HG03378 (cell line): Measurements from ENCODE around the gene DOP1A.

Source experiments
- ATAC-seq: cut with Tn5 transposase; IDR thresholded peaks from one replicate; pipeline ENCODE4 v1.9.1; 2021; ENCODE audit warnings: mild to moderate bottlenecking, moderate library complexity; ENCODE audit not compliant: unreplicated experiment

DOP1A gene

DNA sequence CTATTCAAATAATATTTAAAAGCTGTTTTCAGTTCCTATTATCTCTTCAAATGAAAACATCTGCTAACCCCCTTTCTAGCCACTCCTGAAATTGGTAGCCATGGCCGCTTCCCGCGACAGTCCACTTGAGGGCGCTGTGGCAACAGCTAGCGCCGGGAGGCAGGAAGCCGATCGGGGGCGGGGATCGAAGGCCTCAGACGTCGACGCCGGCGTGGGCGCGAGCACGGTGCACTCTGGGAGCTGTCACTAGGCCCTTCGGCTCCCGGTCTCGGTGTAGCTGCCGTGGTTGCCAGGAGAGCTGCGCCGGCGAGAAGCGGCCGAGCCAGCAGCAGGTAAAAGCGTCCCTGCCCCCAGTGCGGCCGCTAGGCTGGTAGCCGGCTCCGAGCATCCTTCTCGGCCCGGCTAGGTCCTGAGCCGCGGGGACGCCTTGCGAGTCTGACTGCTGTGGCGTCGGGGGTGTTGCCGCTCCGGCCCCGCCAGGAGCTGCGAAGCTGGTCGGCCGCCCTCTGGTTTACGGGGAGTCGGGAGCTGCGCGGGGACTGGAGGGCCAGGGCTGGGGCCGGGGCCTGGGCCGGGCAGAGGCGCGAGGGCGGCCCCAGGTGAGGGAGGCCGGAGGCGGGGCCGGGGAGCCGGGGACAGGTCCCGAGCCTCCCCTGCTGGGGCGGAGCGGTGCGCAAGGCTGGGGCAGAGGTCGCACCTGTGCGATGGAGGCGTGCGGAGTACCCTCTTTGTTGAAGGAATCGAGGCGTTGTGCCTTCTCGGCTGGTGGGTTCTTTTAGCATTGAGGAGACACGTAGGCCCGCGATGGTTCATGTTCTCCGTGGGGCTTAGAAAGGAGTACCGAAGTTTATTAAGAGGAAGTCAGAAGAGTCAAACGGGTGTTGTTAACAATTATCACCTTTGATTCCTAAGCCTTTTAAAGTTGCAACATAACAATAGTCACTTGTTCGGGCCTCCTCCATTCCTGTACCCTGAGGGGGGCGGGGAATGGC lies at the start of gene DOP1A:
TSS of gene DOP1A (plus strand) at position 224 of the 992 bp plus-strand sequence. CDS start 29,307 bp downstream, outside the sequence.
- ATAC-seq = peak; percentile 79

GRCh38 chr6:83019741-83020140 lies 47.7 kb upstream of the DOP1A start:
- ATAC-seq = no peak

- no peak for ATAC-seq
These were observed 35.8 kb upstream of the DOP1A start for GRCh38 chr6:83031689-83032088.

DNA sequence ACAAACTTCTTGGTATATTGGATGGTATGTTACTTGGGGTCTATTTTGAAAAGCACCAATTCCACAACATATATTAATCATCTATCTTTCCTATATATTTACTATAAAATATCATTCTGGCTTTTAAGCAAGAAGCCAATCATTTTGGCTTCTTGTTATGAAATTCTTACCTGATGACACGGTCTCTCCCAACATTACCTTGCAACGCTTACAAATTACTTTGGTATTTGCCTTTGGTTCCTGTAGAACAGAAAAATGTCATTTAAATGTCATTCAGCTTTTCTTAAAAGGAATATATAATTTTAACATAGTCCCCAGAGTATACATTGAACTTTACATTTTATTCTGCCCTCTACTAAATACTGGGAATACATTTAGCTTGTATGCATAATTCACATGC lies 29.2 kb upstream of the DOP1A start:
- ATAC-seq = no peak

DNA sequence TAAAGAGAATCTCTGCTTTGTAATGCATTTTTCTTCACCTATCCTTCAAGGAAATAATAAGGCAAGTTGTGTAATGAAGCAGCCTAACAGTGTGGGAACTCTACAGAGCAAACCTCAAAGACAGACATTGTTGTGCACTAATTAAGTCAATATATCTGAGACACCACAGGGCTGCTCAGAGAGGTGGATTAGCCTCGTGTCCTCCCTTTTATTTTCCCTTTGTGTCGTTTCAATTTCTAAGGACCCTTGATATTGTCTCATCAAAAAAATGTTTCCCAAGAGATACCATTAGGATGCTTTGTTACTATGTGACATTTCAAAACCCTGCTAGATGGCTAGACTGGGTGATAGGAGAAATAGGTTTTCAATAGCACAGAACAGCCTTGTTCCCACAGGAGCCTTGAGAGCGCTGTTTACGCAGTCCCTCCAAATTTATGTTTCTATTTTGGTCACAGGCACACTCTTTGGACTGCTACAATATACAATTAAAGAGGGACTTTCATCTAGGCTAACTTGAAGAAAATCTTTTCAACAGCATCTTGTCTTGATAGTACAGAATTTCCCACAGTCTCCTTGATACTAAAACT lies 24.9 kb upstream of the DOP1A start:
- ATAC-seq = no peak

DNA sequence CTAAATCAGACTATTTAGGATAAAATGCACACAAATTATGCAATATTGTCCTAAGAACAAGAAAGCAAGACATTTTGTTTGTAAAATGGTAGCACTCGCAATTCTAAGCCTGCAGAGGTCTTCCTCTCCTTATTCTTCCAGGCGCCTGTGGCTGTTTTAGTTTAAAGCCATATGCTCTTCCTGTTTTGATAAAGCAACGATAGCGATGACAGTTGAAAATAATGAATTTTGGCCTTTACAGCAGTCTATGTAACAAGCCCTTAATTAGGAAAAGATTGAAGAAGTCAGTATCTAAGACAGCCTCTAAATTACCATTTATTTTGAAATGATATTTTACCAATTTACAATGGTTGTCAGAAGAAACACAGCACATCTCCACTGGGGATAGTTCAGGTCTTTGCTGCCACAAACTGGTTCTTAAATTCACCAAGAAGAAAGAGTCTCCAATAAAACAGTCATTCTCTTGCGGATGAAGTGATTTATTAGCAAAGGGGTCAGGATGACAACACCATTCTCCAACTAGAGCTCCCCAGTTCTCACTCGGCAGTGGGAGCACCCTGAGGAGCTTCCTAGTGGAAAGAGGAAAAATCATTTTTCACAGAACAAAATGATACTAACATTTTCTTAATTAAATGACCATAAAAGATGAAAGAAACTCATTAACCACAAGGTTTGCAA lies 23.2 kb upstream of the DOP1A start:
- no peak for ATAC-seq

GRCh38 chr6:83047065-83047754 lies 20.3 kb upstream of the DOP1A start:
- no peak for ATAC-seq

DNA sequence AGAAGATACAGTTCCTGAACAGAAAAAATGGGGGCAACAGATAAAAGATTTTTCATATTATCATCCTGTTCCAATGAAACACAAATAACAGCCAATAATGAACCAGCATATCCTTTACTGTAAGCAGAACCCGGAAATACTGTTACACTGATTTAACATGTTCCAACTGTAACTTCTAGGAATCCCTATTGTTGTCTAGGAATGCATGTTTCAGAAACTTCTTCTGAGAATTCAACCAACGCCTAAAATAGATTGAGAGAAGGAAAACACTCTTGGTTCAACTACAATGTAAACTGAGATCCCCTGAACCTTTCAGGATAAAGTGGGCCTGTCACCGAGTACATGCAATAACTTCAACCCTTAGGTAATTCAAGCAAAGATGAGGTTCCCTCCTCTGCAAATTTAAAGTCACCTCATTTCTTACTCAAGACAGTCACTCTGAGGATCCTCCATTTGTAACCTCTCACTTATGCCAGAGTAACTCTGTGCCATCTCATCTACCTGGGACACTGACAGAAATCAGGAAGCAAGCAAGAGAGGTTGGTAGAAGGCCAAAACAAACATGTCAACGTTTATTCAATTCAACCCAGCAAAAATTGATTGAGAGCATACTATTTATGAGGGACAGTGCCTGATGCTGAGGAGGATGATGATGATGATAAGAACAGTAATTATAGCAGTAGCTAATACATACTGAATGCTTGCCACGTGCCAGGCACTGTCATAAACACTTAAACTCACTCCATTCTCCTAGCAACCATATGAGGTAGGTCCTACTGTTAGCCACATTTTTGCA lies 15.9 kb upstream of the DOP1A start:
- ATAC-seq = no peak

DNA sequence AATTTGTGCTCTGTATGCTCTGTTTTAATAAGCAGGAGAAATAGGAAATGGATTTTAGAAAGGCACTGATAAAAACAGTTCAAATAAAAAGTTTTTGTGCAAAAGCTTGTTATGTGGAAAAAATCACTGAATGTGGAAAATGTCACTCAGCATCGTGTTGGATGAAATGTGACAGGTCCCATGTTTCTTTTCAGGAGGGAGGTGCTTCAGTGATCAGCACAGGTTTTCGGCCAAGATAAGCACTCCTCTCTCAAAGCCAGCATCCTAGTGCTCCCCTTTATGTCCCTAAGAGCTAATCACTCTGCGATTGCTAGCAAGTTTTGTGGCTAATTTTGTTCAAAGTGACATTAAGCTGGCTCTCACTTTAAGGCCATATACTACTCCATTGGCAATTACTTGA lies 13.8 kb upstream of the DOP1A start:
- ATAC-seq = no peak

DNA sequence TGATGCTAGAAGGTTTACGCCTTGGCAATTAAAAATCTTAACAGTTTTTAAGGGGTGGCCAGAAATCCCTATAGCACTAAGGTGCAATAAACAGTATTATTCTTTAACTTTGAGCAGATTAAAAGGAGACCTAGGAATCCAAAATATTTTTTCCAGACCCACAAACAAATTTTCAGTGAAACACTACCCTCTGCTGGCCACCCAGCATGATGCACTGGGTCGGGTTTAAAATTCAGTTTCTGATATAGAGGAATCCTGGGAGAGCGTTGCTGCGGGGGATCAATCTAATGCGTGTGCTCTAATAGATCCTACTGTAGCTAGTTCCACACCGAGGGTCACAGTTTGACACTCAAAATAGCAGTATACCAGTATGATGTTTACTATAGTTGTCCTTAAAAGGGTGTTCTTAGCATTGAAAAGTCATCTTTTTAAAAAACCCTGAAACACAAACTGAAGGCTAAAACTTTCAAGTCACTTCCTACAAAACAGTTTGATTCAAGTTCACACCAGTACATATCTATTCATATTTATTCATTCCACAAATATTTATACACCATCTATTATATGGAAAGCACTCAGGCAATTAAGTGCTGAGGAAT lies 12.0 kb upstream of the DOP1A start:
- ATAC-seq = peak; percentile 42

DNA sequence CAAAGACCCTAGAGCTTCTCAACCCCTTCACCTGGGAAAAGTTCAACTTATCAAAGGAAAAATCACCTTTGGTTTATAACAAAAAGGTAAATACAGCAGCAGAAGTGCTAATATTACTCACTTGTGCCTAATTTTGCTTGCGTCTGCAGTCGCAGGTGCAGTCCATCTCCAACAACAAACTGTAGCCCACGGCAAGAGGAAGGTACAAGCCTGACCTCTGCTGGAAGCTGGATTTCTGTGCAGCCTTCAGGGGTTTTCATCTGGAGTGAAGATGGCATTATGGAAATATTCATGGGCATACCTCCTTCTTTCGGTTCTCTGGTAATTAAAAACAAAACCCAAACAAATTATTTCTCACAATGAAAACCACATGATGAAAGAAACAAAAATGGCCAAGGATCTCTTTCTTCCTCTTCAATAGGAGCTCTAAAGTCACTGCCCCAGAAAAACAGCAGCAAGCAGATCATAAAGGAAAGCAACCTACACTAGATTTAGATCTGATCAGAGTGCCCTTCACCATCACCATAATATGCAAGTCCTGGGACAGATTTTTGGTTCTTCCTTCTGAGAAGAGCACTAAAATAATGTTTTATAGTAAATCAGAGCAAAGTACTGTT lies 9.7 kb upstream of the DOP1A start:
- ATAC-seq = peak; percentile 69

DNA sequence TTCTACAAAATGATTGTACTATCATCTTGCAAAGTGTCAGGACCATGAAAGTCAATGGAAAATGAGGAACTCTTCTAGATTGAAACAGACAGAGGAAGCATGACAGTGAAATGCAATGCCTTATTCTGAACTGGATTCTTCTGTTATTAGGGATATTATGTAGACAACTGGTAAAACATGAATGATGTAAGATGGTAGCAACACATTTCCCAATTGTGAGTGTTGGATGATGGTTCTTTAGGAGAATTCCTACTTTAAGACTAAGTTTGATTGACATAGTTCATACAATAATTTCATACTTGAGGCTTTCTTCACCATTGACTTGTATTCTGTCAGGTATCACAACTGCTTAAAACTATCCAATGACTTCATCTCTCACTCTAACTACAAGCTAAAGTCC lies 6.3 kb upstream of the DOP1A start:
- ATAC-seq = no peak

DNA sequence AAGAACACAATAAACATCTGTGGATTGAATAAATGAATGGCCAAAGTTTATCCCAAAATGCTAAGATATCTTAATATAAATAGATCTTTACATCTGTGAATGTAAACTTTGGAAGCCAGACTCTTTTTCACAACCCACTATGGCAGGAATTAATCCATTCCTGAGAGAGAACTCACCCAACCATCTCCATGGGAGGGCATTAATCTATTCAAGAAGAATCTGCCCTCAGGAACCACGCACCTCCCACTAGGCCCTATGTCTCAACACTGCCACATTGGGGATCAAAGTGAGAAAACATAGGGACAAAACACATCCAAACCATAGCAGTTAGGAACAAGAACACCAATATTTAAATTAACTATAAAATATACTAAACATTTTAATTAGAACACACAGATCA lies 5.2 kb upstream of the DOP1A start:
- no peak for ATAC-seq

- ATAC-seq = peak; percentile 60
These were observed 1.8 kb upstream of the DOP1A start, which contains the start of gene UBE3D for GRCh38 chr6:83065511-83066192. UBE3D (minus strand) TSS chr6:83065841; CDS start chr6:83065718, 123 bp downstream.

DNA sequence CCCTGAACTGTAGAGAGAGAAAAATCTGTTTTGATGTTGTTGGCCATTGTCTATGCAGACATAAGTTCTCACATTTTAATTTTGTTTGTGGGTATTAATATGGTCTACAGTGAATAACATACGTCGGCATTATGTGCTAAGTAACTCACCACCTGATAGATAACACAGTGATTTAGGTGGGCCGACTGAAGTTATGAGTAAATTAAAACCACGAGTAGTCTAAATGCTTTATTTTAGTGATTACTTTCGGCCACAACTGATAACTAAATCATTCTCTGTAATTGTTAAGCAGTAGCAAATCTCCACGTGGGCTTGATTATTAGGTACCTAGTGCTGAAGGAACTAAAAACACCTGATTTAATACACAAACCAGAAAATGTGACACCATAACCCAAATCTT lies 1.1 kb downstream of the DOP1A start:
- ATAC-seq = no peak

DNA sequence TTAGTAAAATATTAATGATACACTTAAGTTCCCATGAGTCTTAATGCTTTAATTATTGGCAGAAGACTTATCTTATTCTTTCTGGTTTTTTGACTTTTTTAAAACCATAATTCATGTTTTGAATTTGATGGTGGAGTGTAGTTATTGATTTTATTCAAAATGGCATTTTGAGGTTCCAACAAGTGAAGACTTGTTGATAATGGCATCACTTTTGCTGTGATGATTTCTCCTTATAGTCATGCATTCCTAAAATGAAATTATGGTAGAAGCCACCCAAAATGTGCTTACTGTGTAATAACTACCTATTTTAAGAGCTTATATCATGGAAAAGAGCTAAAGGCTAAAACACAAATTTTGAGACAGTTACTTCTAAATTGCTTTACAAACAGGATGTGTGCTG lies 2.2 kb downstream of the DOP1A start:
- ATAC-seq = no peak

- peak; percentile 73 for ATAC-seq
These were observed 3.6 kb downstream of the DOP1A start for GRCh38 chr6:83071023-83071422.

GRCh38 chr6:83071707-83072106 lies 4.2 kb downstream of the DOP1A start:
- no peak for ATAC-seq

DNA sequence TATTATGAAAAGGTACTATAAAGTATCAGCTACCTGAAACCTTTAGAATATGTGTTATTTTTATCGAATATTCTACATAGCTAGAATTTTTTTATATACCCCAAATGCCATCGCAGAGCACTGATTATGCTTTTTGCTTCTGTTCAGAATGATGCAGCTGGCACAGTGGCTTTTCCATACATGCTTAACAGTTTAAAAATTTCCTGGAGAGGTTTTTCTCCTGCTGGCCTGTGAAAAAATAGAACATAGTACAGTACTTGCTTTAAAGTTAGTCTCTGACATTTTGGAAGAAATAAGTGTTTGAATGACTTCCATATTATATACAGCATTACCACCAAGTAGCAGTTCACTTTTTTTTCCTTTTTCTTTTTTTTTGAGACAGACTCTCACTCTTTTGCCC lies 5.3 kb downstream of the DOP1A start:
- ATAC-seq = no peak
